Neural cell (in vitro differentiated cells): ENCODE data around the gene CIITA.

Experiments used
- POLR2AphosphoS5 ChIP-seq: IDR thresholded peaks from 2 replicates; pipeline ENCODE4 v1.6.1; 2012
- RAD21 ChIP-seq: fragments of 450-650 bp; conservative IDR thresholded peaks from 2 replicates; pipeline ENCODE4 v1.6.1; 2014; ENCODE audit warnings: antibody characterized with exemption, mild to moderate bottlenecking, moderate library complexity
- SMC3 ChIP-seq: fragments of 450-650 bp; conservative IDR thresholded peaks from 2 replicates; pipeline ENCODE4 v1.6.1; 2014; ENCODE audit warnings: antibody characterized with exemption, mild to moderate bottlenecking, moderate library complexity; ENCODE audit not compliant: poor library complexity
- TAF1 ChIP-seq: IDR thresholded peaks from 2 replicates; pipeline ENCODE4 v1.6.1; 2012; ENCODE audit warnings: low read depth
- TF ChIP-seq, protein P1 (sequence below): fragments of 450-650 bp; IDR thresholded peaks from 2 replicates; pipeline ENCODE4 v1.5.1; 2014; ENCODE audit warnings: antibody characterized with exemption, mild to moderate bottlenecking, moderate library complexity; ENCODE audit not compliant: poor library complexity, severe bottlenecking

DNA sequence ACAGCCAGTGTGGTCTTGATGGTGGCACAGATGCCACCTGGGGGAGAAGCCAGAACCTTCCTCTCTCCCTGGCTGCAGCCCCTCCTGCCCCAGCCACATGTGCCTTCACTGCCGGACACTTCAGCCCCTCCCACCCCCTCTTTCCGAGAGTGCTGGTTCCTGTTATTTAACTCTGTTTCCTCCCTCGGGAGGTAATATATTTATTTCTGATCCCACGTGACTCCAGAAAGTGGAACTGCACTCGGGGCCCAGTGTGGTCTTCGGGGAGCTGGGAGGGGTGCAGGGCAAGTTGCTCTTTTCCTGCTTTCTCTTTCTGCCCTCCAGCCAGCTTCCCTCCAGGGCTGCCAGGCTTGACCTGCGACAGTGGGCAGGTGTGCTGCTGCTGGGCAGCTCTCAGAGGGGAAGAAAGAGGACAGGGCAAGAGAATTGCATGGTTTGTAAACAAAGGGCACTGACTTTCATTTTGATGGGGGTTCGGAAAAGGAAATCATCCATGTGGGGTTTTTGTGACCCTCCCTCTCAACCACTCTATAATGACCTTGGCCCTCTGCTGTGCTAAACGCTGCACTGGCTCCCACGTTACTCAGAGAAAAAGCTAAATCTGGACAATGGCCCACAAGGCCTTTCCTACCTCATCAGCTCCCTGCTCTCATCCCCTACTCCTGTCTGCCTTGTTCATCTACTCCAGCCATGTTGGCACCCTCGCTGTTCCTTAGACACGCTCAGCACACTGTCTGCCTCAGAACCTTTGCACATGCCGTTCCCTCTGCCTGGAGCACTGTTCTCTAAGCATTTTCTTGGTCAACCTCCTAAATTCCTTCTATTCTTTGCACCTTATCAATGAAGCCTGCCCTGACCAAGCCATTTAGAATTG is 8.2 kb upstream of the CIITA start:
- TF ChIP-seq TAF1 = no peak
- no peak for TF ChIP-seq POLR2AphosphoS5
- TF ChIP-seq RAD21 = no peak
- TF ChIP-seq, protein P1, sequence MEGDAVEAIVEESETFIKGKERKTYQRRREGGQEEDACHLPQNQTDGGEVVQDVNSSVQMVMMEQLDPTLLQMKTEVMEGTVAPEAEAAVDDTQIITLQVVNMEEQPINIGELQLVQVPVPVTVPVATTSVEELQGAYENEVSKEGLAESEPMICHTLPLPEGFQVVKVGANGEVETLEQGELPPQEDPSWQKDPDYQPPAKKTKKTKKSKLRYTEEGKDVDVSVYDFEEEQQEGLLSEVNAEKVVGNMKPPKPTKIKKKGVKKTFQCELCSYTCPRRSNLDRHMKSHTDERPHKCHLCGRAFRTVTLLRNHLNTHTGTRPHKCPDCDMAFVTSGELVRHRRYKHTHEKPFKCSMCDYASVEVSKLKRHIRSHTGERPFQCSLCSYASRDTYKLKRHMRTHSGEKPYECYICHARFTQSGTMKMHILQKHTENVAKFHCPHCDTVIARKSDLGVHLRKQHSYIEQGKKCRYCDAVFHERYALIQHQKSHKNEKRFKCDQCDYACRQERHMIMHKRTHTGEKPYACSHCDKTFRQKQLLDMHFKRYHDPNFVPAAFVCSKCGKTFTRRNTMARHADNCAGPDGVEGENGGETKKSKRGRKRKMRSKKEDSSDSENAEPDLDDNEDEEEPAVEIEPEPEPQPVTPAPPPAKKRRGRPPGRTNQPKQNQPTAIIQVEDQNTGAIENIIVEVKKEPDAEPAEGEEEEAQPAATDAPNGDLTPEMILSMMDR = no peak
- no peak for TF ChIP-seq SMC3
